IMR-90 (cell line): ENCODE results near the gene ANKMY1. TPM values are rescaled to one million over a fixed set of nuclear protein-coding genes. Genes with fewer than 3 reads are reported as not detected.

Experiments
- ATAC-seq: fragments of 200-7000 bp; cut with Tn5 transposase; 2 replicates; pipeline ENCODE4 v1.9.1; 2020; ENCODE audit warnings: low read depth, mild to moderate bottlenecking, moderate library complexity
- BruUV-seq: library from RNA; stranded (reverse); fragments of 400-500 nt; replicated peaks from 2 replicates; lab custom pipeline; 2021; lab: Mats Ljungman, UMichigan
- CTCF ChIA-PET: fragments of 300-600 bp; formaldehyde crosslinking; extraction: SDS; loops from one replicate; lab custom pipeline; 2021; ENCODE audit warnings: antibody characterized with exemption; lab: Yijun Ruan, JAX
- POLR2A ChIA-PET: fragments of 300-600 bp; sonication (Branson Sonifier 250); formaldehyde crosslinking; loops from one replicate; lab custom pipeline; 2022; ENCODE audit warnings: antibody characterized with exemption; ENCODE audit not compliant: unreplicated experiment; lab: Charles Lee
- DNase-seq: peaks from one replicate; pipeline ENCODE4 v3.0.0; 2013
- H2AFZ ChIP-seq: replicated peaks from 2 replicates; pipeline ENCODE3; 2013; ENCODE audit warnings: low read length, mild to moderate bottlenecking; ENCODE audit not compliant: poor library complexity
- H2AK5ac ChIP-seq: 2 replicates; pipeline ENCODE4 v1.6.1; 2013; ENCODE audit warnings: low read depth, low read length, inconsistent platforms
- H2AK9ac ChIP-seq: replicated peaks from 2 replicates; pipeline ENCODE3; 2013; ENCODE audit warnings: mild to moderate bottlenecking, low read depth, low read length, moderate library complexity; ENCODE audit not compliant: poor library complexity
- H2BK120ac ChIP-seq: 2 replicates; pipeline ENCODE4 v1.6.1; 2013; ENCODE audit warnings: low read depth, low read length, inconsistent platforms
- H2BK15ac ChIP-seq: 3 replicates; pipeline ENCODE4 v1.6.1; 2013; ENCODE audit warnings: low read depth, low read length, inconsistent platforms
- H2BK20ac ChIP-seq: 2 replicates; pipeline ENCODE4 v1.6.1; 2013; ENCODE audit warnings: low read depth, mild to moderate bottlenecking, inconsistent platforms, low read length, moderate library complexity
- H2BK5ac ChIP-seq: 2 replicates; pipeline ENCODE4 v1.6.1; 2013; ENCODE audit warnings: mild to moderate bottlenecking, low read depth, low read length, inconsistent platforms; ENCODE audit not compliant: poor library complexity, severe bottlenecking
- H3K14ac ChIP-seq: replicated peaks from 2 replicates; pipeline ENCODE4 v1.6.1; 2013; ENCODE audit warnings: low read depth, low read length, inconsistent platforms
- H3K18ac ChIP-seq: 2 replicates; pipeline ENCODE4 v1.6.1; 2013; ENCODE audit warnings: low read depth, low read length, control low read depth
- H3K23ac ChIP-seq: 2 replicates; pipeline ENCODE4 v1.6.1; 2013; ENCODE audit warnings: low read depth, low read length, inconsistent platforms
- H3K27ac ChIP-seq: 2 replicates; pipeline ENCODE4 v1.5.1; 2013; ENCODE audit warnings: mild to moderate bottlenecking, control low read depth, low read length; ENCODE audit not compliant: insufficient read depth
- H3K27me3 ChIP-seq: 2 replicates; pipeline ENCODE4 v1.6.1; 2013; ENCODE audit warnings: low read length; ENCODE audit not compliant: control insufficient read depth, insufficient read depth
- H3K36me3 ChIP-seq: 2 replicates; pipeline ENCODE4 v1.6.1; 2013; ENCODE audit warnings: low read length, mixed read lengths; ENCODE audit not compliant: control insufficient read depth, insufficient read depth
- H3K4ac ChIP-seq: 2 replicates; pipeline ENCODE4 v1.6.1; 2013; ENCODE audit warnings: low read depth, low read length, inconsistent platforms
- H3K4me1 ChIP-seq: 2 replicates; pipeline ENCODE4 v1.6.1; 2013; ENCODE audit warnings: low read length, mixed read lengths; ENCODE audit not compliant: control insufficient read depth, insufficient read depth
- H3K4me2 ChIP-seq: 2 replicates; pipeline ENCODE4 v1.6.1; 2013; ENCODE audit warnings: low read depth, mild to moderate bottlenecking, control low read depth, low read length, moderate library complexity
- H3K4me3 ChIP-seq: 2 replicates; pipeline ENCODE4 v1.5.1; 2013; ENCODE audit warnings: low read depth, mild to moderate bottlenecking, control low read depth, low read length, moderate library complexity; ENCODE audit not compliant: insufficient read depth
- H3K56ac ChIP-seq: 2 replicates; pipeline ENCODE4 v1.6.1; 2013; ENCODE audit warnings: low read length, inconsistent platforms; ENCODE audit not compliant: insufficient read depth; ENCODE audit errors: extremely low read depth
- H3K79me1 ChIP-seq, 2 experiments: 2 replicates each; pipeline ENCODE4 v1.6.1; 2013; ENCODE audit warnings: low read length in 2 of 2, inconsistent platforms in 1 of 2, low read depth in 1 of 2
- H3K9ac ChIP-seq: 2 replicates; pipeline ENCODE4 v1.6.1; 2013; ENCODE audit warnings: low read depth, low read length, control low read depth
- H3K9me1 ChIP-seq: 2 replicates; pipeline ENCODE4 v1.6.1; 2013; ENCODE audit warnings: low read length, inconsistent platforms; ENCODE audit not compliant: insufficient read depth
- H3K9me3 ChIP-seq: 2 replicates; pipeline ENCODE4 v1.6.1; 2013; ENCODE audit warnings: low read length; ENCODE audit not compliant: control insufficient read depth, insufficient read depth
- H4K20me1 ChIP-seq: 2 replicates; pipeline ENCODE4 v1.6.1; 2013; ENCODE audit warnings: low read length, inconsistent platforms; ENCODE audit not compliant: insufficient read depth
- H4K5ac ChIP-seq: 2 replicates; pipeline ENCODE4 v1.6.1; 2013; ENCODE audit warnings: mild to moderate bottlenecking, low read depth, low read length, control low read depth
- H4K8ac ChIP-seq, 2 experiments: 2 replicates each; pipeline ENCODE4 v1.6.1; 2013; ENCODE audit warnings: low read depth in 2 of 2, low read length in 2 of 2, control low read depth in 1 of 2, inconsistent platforms in 1 of 2
- H4K91ac ChIP-seq: 2 replicates; pipeline ENCODE4 v1.6.1; 2013; ENCODE audit warnings: low read depth, low read length, inconsistent platforms; ENCODE audit not compliant: insufficient read depth
- BHLHE40 ChIP-seq: fragments of 150-350 bp; IDR thresholded peaks from 2 replicates; pipeline ENCODE4 v1.6.1; 2016; ENCODE audit warnings: mild to moderate bottlenecking, low read depth, low read length
- FOS ChIP-seq: fragments of 150-350 bp; IDR thresholded peaks from 2 replicates; pipeline ENCODE4 v1.6.1; 2016; ENCODE audit warnings: low read depth, low read length
- MAFK ChIP-seq: IDR thresholded peaks from 2 replicates; pipeline ENCODE4 v1.6.1; 2012; ENCODE audit warnings: low read depth, low read length, improper control_type of control experiment
- MAZ ChIP-seq: IDR thresholded peaks from 2 replicates; pipeline ENCODE4 v1.6.1; 2012; ENCODE audit warnings: low read depth, mild to moderate bottlenecking, low read length, improper control_type of control experiment, moderate library complexity, borderline replicate concordance
- MXI1 ChIP-seq: IDR thresholded peaks from 2 replicates; pipeline ENCODE4 v1.6.1; 2012; ENCODE audit warnings: low read depth, mild to moderate bottlenecking, low read length, moderate library complexity, borderline replicate concordance
- NFE2L2 ChIP-seq: fragments of 150-350 bp; IDR thresholded peaks from 2 replicates; pipeline ENCODE4 v1.6.1; 2016; ENCODE audit warnings: low read depth, mild to moderate bottlenecking, low read length
- RCOR1 ChIP-seq: IDR thresholded peaks from 2 replicates; pipeline ENCODE4 v1.6.1; 2012; ENCODE audit warnings: mild to moderate bottlenecking, low read length, improper control_type of control experiment; ENCODE audit not compliant: insufficient replicate concordance
- SMC3 ChIP-seq: fragments of 150-350 bp; IDR thresholded peaks from 2 replicates; pipeline ENCODE4 v1.6.1; 2016; ENCODE audit warnings: low read depth, mild to moderate bottlenecking, antibody characterized with exemption, low read length, moderate library complexity
- WGBS, 2 experiments: methylation state at CpG; one replicate each; pipeline versions ENCODE4 v1.1.5 to v1.1.7; 2013; ENCODE audit warnings: missing lambda C conversion rate in 2 of 2; ENCODE audit not compliant: insufficient read length in 1 of 2; ENCODE audit errors: extremely low coverage in 2 of 2; 5-methylcytosine and 5-hydroxymethylcytosine counted together
- dilution Hi-C: fragments of 300-500 bp; cut with HindIII; formaldehyde crosslinking; loops from one replicate; pipeline ENCODE4 v1.14.3; 2018; ENCODE audit warnings: low sequenced_read_pairs; ENCODE audit not compliant: unreplicated experiment
- in situ Hi-C: fragments of 300-500 bp; cut with MboI; formaldehyde crosslinking; loops from 3 replicates; pipeline ENCODE4 v1.14.3; 2019; ENCODE audit warnings: low sequenced_read_pairs, inconsistent platforms, mixed read lengths
- intact Hi-C: fragments of 100-400 bp; cut with micrococcal nuclease; formaldehyde crosslinking; loops from 2 replicates; pipeline ENCODE4 v1.10.0; 2022
- polyA plus RNA-seq, 3 experiments: library from polyadenylated mRNA; depleted of rRNA; stranded (reverse); fragments of >200 nt; gene quantifications; 2 replicates each; pipeline ENCODE4 v1.2.3, GENCODE V29; 2012; ENCODE audit warnings: low replicate concordance in 1 of 3
- total RNA-seq: library from RNA; depleted of rRNA; stranded (reverse); fragments of >200 nt; gene quantifications from 2 replicates; pipeline ENCODE4 v1.2.3, GENCODE V29; 2012
- TF ChIP-seq, protein P1 (sequence below): fragments of 150-350 bp; IDR thresholded peaks from 2 replicates; pipeline ENCODE4 v1.6.1; 2017; ENCODE audit warnings: mild to moderate bottlenecking, antibody characterized with exemption, low read length, low read depth

The ANKMY1 gene
- total and polyA plus RNA-seq, 2 of the 4 experiments (the other 2 are of a cell fraction): 2.9 to 5.5 TPM

DNA sequence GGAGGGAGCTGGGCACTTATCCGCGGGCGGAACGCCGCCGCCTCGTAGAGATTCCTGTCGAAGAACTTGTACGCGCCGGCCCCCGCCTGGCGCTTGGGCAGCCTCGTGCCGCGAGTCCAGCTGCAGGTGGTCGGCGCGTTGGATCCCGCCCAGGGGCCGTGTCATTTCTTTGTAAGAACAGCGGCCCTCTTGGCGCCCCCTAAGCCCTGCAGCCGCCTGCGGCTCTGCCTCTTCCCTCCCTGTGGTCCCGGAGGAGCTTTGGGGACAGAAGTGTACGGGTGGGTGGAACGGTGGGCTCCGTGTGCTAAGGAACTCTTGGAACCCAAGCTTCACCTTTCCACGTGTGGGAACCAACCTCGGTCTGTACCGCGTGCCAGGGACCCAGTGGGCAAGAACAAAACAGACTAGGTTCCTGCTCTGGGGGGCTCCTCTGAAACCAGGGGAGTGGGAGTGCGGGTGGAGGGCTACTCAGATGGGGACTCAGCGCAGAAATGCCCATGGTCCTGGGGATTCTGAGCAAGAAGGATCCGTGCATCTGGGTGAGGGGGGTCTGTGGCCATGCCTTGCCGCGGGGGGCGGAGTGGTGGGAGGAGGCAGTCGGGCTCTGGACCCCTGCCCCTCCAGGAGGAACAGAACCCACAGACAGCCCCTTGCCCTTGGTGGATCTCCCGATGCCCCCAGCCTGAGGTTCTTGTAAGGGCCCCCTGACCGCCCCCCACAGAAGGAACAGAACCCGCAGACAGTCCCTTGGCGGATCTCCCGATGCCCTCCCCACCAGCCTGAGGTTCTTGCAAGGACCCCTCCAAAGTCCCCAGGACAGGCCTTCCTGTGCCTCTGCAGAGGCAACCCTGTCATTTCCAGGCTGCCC is 120.9 kb downstream of the ANKMY1 start:
- H3K27me3 ChIP-seq: no peaks in the 10 kb centered on the region
- H3K36me3 ChIP-seq: peaks cover 5% of the 10 kb centered on the region; the same call in 1 of the 2 replicates
- H2BK15ac ChIP-seq: no peak overlapping the region; the same call in 2 of the 3 replicates
- CTCF ChIA-PET: interaction anchor here (0.6 to 1.7 kb wide), 2 partner anchors 189 to 204 kb away, joined by 3 to 10 read pairs; no protein-coding TSS in a partner anchor
- H2AK9ac ChIP-seq: peak overlapping the region; percentile 96
- H3K14ac ChIP-seq: peak overlapping the region; percentile 81
- H3K23ac ChIP-seq: peak overlapping the region; percentile 90
- peaks cover 2 to 70% of the 10 kb centered on the region in 2 experiments; a peak in 3 of 4 replicates for H3K79me1 ChIP-seq
- POLR2A ChIA-PET: no interaction called here
- H2BK120ac ChIP-seq: no peak overlapping the region; the same call in 1 of the 2 replicates
- H4K8ac ChIP-seq: peak overlapping the region in 1 of 2 experiments; percentile 48; a peak in 1 of 4 replicates
- in situ Hi-C loops: loop anchor here (5.0 kb wide), 1 partner anchor 205 kb away; no protein-coding TSS in a partner anchor
- H3K4ac ChIP-seq: peak overlapping the region; percentile 58
- H3K4me1 ChIP-seq: peaks cover 30% of the 10 kb centered on the region
- no peaks in the 10 kb centered on the region for H3K9me3 ChIP-seq
- H2AK5ac ChIP-seq: peak overlapping the region; percentile 74
- H3K4me2 ChIP-seq: peak overlapping the region; percentile 97
- no peak overlapping the region for H4K5ac ChIP-seq
- peaks cover 18% of the 10 kb centered on the region for H3K9me1 ChIP-seq
- peak overlapping the region; percentile 56; the same call in 1 of the 2 replicates for H3K56ac ChIP-seq
- no peak overlapping the region for H3K18ac ChIP-seq
- WGBS, 2 experiments: 2% methylated on average over 10 of the region's 45 CpGs; no CpG with 5 or more reads in 1 of the 2 experiments
- H4K91ac ChIP-seq: no peak overlapping the region
- peak overlapping the region; percentile 69 for H3K9ac ChIP-seq
- intact Hi-C loops: loop anchor here (5.0 kb wide), 1 partner anchor 375 kb away; no protein-coding TSS in a partner anchor
- TF ChIP-seq RCOR1: no peak
- TF ChIP-seq FOS: no peak
- TF ChIP-seq MAZ: no peak
- TF ChIP-seq NFE2L2: no peak
- no peak for TF ChIP-seq MAFK
- TF ChIP-seq, protein P1, sequence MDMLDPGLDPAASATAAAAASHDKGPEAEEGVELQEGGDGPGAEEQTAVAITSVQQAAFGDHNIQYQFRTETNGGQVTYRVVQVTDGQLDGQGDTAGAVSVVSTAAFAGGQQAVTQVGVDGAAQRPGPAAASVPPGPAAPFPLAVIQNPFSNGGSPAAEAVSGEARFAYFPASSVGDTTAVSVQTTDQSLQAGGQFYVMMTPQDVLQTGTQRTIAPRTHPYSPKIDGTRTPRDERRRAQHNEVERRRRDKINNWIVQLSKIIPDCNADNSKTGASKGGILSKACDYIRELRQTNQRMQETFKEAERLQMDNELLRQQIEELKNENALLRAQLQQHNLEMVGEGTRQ: no peak
- TF ChIP-seq MXI1: peak; percentile 41; the same call in 1 of the 2 replicates
- peak; percentile 24; the same call in 1 of the 2 replicates for TF ChIP-seq BHLHE40
- TF ChIP-seq SMC3: no peak
- H3K27ac ChIP-seq: peak overlapping the region; percentile 82
- H3K4me3 ChIP-seq: peak overlapping the region; percentile 92
- peak overlapping the region; percentile 47 for H2AFZ ChIP-seq
- ATAC-seq: no peak
- BruUV-seq: no TSS peak
- H2BK5ac ChIP-seq: no peak overlapping the region
- H4K20me1 ChIP-seq: peaks cover 53% of the 10 kb centered on the region
- peak; percentile 43 for DNase-seq
- dilution Hi-C loops: no loop called here
- no peak overlapping the region for H2BK20ac ChIP-seq
